OCI-LY3 (cell line): ENCODE measurements around the gene PLAC9.
"Not testable (repeated sequence)": the region's sequence is repeated elsewhere in the genome, so short reads cannot be mapped to it uniquely, and the experiment has no call there.

Source experiments
- H2AFZ ChIP-seq: fragments of 200-600, 300-600 bp; shearing (Covaris generic); 2 replicates; pipeline ENCODE4 v1.6.0; 2014; ENCODE audit warnings: antibody characterized with exemption, low read depth, low read length
- H3K27ac ChIP-seq: fragments of 200-600, 300-600 bp; sonication (generic); 2 replicates; pipeline ENCODE4 v1.5.1; 2014; ENCODE audit warnings: mild to moderate bottlenecking, low read length, moderate library complexity, mixed read lengths
- H3K27me3 ChIP-seq: fragments of 200-600, 300-600 bp; sonication (generic); 2 replicates; pipeline ENCODE4 v1.6.1; 2014; ENCODE audit warnings: low read depth, low read length, mixed read lengths
- H3K36me3 ChIP-seq: fragments of 200-600, 300-600 bp; sonication (generic); replicated peaks from 2 replicates; pipeline ENCODE3; 2014; ENCODE audit warnings: low read depth, low read length, mixed read lengths
- H3K4me1 ChIP-seq: fragments of 300-600, 200-600 bp; sonication (generic); 2 replicates; pipeline ENCODE4 v1.6.1; 2014; ENCODE audit warnings: low read length, mixed read lengths
- H3K4me2 ChIP-seq: fragments of 200-600, 300-600 bp; sonication (generic); 2 replicates; pipeline ENCODE4 v1.6.1; 2014; ENCODE audit warnings: low read length, mixed read lengths
- H3K4me3 ChIP-seq: fragments of 300-600, 200-600 bp; sonication (generic); 2 replicates; pipeline ENCODE4 v1.5.1; 2014; ENCODE audit warnings: antibody characterized with exemption, mild to moderate bottlenecking, low read length, moderate library complexity
- H3K79me2 ChIP-seq: fragments of 300-600, 200-600 bp; shearing (Covaris generic); 2 replicates; pipeline ENCODE4 v1.6.1; 2014; ENCODE audit warnings: mild to moderate bottlenecking, low read length, mixed read lengths
- H3K9ac ChIP-seq: fragments of 300-600, 200-600 bp; shearing (Covaris generic); 2 replicates; pipeline ENCODE4 v1.6.0; 2014; ENCODE audit warnings: mild to moderate bottlenecking, low read length, moderate library complexity
- H3K9me3 ChIP-seq: fragments of 200-600, 300-600 bp; shearing (Covaris generic); 2 replicates; pipeline ENCODE4 v1.6.1; 2014; ENCODE audit warnings: low read length, mixed read lengths; ENCODE audit not compliant: insufficient read depth
- H4K20me1 ChIP-seq: fragments of 200-600, 300-600 bp; sonication (generic); 2 replicates; pipeline ENCODE4 v1.6.1; 2016; ENCODE audit warnings: low read length, mixed read lengths; ENCODE audit not compliant: insufficient read depth
- CTCF ChIP-seq: fragments of 200-600, 300-600 bp; sonication (generic); IDR thresholded peaks from 2 replicates; pipeline ENCODE4 v1.5.1; 2014; ENCODE audit warnings: antibody characterized with exemption, low read length, low read depth
- EZH2phosphoT487 ChIP-seq: fragments of 200-600 bp; shearing (Covaris generic); IDR thresholded peaks from 2 replicates; pipeline ENCODE4 v1.6.1; 2018; ENCODE audit warnings: antibody characterized with exemption, mixed run types, low read depth

The PLAC9 gene

DNA sequence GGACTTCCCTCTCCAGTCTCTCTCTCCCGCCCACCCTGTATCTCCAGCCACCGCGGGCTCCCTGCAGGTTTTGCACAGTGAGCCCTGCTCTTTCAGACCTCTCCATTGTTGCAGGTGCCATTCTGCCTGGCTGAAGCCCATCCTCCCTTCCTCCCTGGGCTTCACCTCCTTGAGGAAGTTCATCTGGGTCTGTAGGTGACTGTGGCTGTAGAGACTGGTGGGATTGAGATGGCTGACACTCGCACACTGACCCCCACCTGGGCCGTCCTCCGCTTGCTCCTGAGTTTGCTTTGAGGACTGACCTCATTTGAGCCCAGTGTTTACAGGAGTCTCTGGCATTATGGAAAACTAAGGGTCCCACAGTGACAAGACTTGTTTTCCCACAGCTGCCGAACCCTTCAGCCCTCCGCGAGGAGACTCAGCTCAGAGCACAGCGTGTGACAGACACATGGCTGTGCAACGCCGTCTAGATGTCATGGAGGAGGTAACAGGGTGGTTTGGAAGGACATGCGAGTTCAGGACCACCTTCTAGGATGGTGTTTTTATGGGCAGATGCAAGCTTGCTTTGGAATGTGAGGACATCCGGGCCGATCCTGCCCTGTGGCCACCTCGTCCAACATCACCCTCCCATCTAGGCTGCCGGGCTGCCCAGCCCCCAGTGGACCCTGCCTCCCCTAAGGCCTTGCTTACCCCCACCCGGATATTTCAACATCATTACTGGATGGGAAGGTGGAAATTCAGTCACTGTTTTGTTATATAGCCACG lies 9.3 kb downstream of the PLAC9 start:
- Histone ChIP-seq H3K4me2 (no peak overlapping the region), H3K9me3 (no peaks in the 10 kb centered on the region), H3K36me3 (no peaks in the 10 kb centered on the region), H2AFZ (no peak overlapping the region), H3K9ac (no peak overlapping the region), H3K4me3 (no peak overlapping the region), H3K27me3 (no peaks in the 10 kb centered on the region), H3K4me1 (peaks cover 13% of the 10 kb centered on the region), H3K27ac (no peak overlapping the region), H3K79me2 (no peaks in the 10 kb centered on the region), H4K20me1 (0 out of 2 replicates have a peak, but pooled peaks cover 2% of the 10 kb centered on the region)
- TF ChIP-seq CTCF (no peak), EZH2phosphoT487 (no peak)

- Histone ChIP-seq H3K9me3 (no peaks in the 10 kb centered on the region), H3K4me3 (peak overlapping the region; percentile 74), H3K36me3 (no peaks in the 10 kb centered on the region), H2AFZ (no peak overlapping the region), H3K4me2 (peak overlapping the region; percentile 99), H3K9ac (peak overlapping the region; percentile 40; the same call in 1 of the 2 replicates), H4K20me1 (0 out of 2 replicates have a peak, but pooled peaks cover 2% of the 10 kb centered on the region), H3K27ac (no peak overlapping the region), H3K4me1 (peaks cover 13% of the 10 kb centered on the region), H3K79me2 (no peaks in the 10 kb centered on the region), H3K27me3 (no peaks in the 10 kb centered on the region)
- TF ChIP-seq EZH2phosphoT487 (no peak), CTCF (no peak)
Observed at GRCh38 chr10:80144067-80144695, 11.7 kb downstream of the PLAC9 start.

- Histone ChIP-seq H3K4me2 (peak overlapping the region; percentile 99), H2AFZ (no peak overlapping the region)
Observed at GRCh38 chr10:80144696-80145131, 12.2 kb downstream of the PLAC9 start.

DNA sequence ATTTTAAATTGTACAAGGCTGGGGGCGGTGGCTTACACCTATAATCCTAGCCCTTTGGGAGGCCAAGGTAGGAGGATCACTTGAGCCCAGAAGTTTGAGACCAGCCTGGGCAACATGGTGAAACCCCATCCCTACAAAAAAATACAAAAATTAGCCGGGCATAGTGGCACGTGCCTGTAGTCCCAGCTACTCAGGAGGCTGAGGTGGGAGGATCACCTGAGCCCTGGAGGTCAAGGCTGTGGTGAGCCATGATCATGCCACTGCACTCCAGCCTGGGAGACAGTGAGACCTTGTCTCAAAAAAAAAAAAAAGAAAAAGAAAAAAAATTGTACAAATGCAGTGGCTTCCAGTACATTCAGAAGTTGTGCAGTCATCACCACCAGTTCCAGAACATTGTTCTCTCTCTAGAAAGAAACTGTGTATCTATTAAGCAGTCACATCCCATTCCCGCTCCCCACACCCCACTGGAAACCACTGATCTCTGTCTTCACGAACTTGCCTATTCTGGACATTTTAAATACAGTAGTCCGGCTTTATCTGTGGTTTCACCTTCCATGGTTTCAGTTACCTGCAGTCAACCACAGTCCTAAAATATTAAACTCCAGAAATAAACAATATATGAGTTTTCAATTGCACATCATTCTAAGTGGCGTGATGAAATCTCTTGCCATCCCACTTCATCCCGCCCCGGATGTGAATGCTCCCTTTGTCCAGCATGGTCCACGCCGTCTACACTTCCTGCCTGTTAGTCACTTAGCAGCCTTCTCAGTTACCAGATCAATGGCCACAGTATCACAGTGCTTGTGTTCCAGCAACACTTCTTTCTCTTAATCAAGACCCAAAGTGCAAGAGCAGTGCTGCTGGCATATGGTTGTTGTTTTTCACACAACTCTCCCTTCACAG lies 13.1 kb downstream of the PLAC9 start:
- peaks cover 13% of the 10 kb centered on the region for H3K4me1 ChIP-seq
- H3K4me3 ChIP-seq, H3K27ac ChIP-seq, H3K27me3 ChIP-seq, H3K36me3 ChIP-seq, H3K9me3 ChIP-seq, H3K4me2 ChIP-seq, H2AFZ ChIP-seq, H3K9ac ChIP-seq, H3K79me2 ChIP-seq, H4K20me1 ChIP-seq: not testable (repeated sequence)

More at GRCh38 chr10:80144696-80145131, 12.2 kb downstream of the PLAC9 start:
- H3K79me2 ChIP-seq: no peaks in the 10 kb centered on the region
- H4K20me1 ChIP-seq: 0 out of 2 replicates have a peak, but pooled peaks cover 2% of the 10 kb centered on the region
- H3K9me3 ChIP-seq: no peaks in the 10 kb centered on the region
- H3K4me1 ChIP-seq: peaks cover 13% of the 10 kb centered on the region
- peak overlapping the region; percentile 13; the same call in 1 of the 2 replicates for H3K9ac ChIP-seq
- H3K27ac ChIP-seq: no peak overlapping the region
- no peaks in the 10 kb centered on the region for H3K36me3 ChIP-seq
- TF ChIP-seq EZH2phosphoT487 (no peak), CTCF (no peak)
- no peaks in the 10 kb centered on the region for H3K27me3 ChIP-seq
- H3K4me3 ChIP-seq: peak overlapping the region; percentile 64
